Endothelial cell of umbilical vein (primary cell): Measurements from ENCODE around the gene ILF2. TPM values are rescaled to one million over a fixed set of nuclear protein-coding genes. Genes with fewer than 3 reads are reported as not detected.

Source experiments
- BruUV-seq: library from RNA; stranded (reverse); fragments of 400-500 nt; replicated peaks from 2 replicates; lab custom pipeline; 2021; lab: Mats Ljungman, UMichigan
- CTCF ChIA-PET: fragments of 300-600, 350-600 bp; sonication (Branson Sonifier 250); formaldehyde crosslinking; loops from one replicate; lab custom pipeline; 2021; ENCODE audit warnings: antibody characterized with exemption, inconsistent platforms; lab: Charles Lee
- POLR2A ChIA-PET: fragments of 300-600, 350-600 bp; sonication (Branson Sonifier 250); formaldehyde crosslinking; loops from one replicate; lab custom pipeline; 2021; ENCODE audit warnings: antibody characterized with exemption, inconsistent platforms; lab: Charles Lee
- DNase-seq: peaks from one replicate; pipeline ENCODE4 v3.0.0-alpha.2; 2011; ENCODE audit warnings: low read depth, low spot score
- FAIRE-seq: peaks from 2 replicates; lab custom pipeline; 2011; peaks lifted over from hg19 to GRCh38; lab: Jason Lieb, UNC
- H2AFZ ChIP-seq: 2 replicates; pipeline ENCODE4 v1.6.0; 2012; ENCODE audit warnings: low read depth, low read length, control low read depth, inconsistent platforms
- H3K27ac ChIP-seq: 2 replicates; pipeline ENCODE4 v1.5.1; 2011; ENCODE audit warnings: low read depth, mild to moderate bottlenecking, control low read depth, low read length, moderate library complexity; ENCODE audit not compliant: insufficient read depth
- H3K27me3 ChIP-seq, 2 experiments: 2 replicates each; pipeline versions ENCODE4 v1.6.0 to v1.6.1; 2011; ENCODE audit warnings: low read length in 2 of 2, mixed read lengths in 1 of 2; ENCODE audit not compliant: control insufficient read depth in 2 of 2, insufficient read depth in 2 of 2
- H3K36me3 ChIP-seq, 2 experiments: 2 replicates in 1 of 2; 3 replicates in 1 of 2; pipeline ENCODE4 v1.5.1; 2011; ENCODE audit warnings: low read length in 2 of 2, mild to moderate bottlenecking in 1 of 2, moderate library complexity in 1 of 2; ENCODE audit not compliant: control insufficient read depth in 2 of 2, insufficient read depth in 2 of 2; ENCODE audit errors: extremely low read depth in 1 of 2
- H3K4me1 ChIP-seq: 3 replicates; pipeline ENCODE4 v1.5.1; 2011; ENCODE audit warnings: mild to moderate bottlenecking, low read length; ENCODE audit not compliant: control insufficient read depth, insufficient read depth; ENCODE audit errors: extremely low read depth
- H3K4me2 ChIP-seq: 2 replicates; pipeline ENCODE4 v1.6.1; 2011; ENCODE audit warnings: low read length, control low read depth, mixed read lengths; ENCODE audit not compliant: insufficient read depth
- H3K4me3 ChIP-seq, 3 experiments: fragments of 200-600 bp in 1 of 3; sonication (generic), shearing (Covaris generic) in 1 of 3; replicated peaks in 1 of 3; 2 replicates each; pipeline ENCODE4 v1.5.1; 2011 to 2016; ENCODE audit warnings: control low read depth in 3 of 3, low read length in 3 of 3, mild to moderate bottlenecking in 2 of 3, inconsistent platforms in 1 of 3, low read depth in 1 of 3, moderate library complexity in 1 of 3; ENCODE audit not compliant: insufficient read depth in 1 of 3
- H3K79me2 ChIP-seq: 2 replicates; pipeline ENCODE4 v1.6.0; 2012; ENCODE audit warnings: low read length, inconsistent platforms; ENCODE audit not compliant: control insufficient read depth, insufficient read depth
- H3K9ac ChIP-seq: replicated peaks from 2 replicates; pipeline ENCODE3; 2011; ENCODE audit warnings: low read length, control low read depth; ENCODE audit not compliant: insufficient read depth; ENCODE audit errors: extremely low read depth
- H3K9me1 ChIP-seq: replicated peaks from 3 replicates; pipeline ENCODE4 v1.6.0; 2011; ENCODE audit warnings: mild to moderate bottlenecking, low read length; ENCODE audit not compliant: control insufficient read depth, insufficient read depth; ENCODE audit errors: extremely low read depth
- H3K9me3 ChIP-seq: replicated peaks from 2 replicates; pipeline ENCODE4 v1.5.1; 2012; ENCODE audit warnings: low read length, inconsistent platforms; ENCODE audit not compliant: control insufficient read depth, insufficient read depth
- H4K20me1 ChIP-seq: replicated peaks from 2 replicates; pipeline ENCODE3; 2011; ENCODE audit warnings: mild to moderate bottlenecking, low read length; ENCODE audit not compliant: control insufficient read depth, insufficient read depth; ENCODE audit errors: extremely low read depth
- FOS ChIP-seq: IDR thresholded peaks from 2 replicates; pipeline ENCODE4 v1.6.1; 2011; ENCODE audit warnings: mild to moderate bottlenecking, low read length, moderate library complexity, borderline replicate concordance; ENCODE audit not compliant: insufficient read depth
- JUN ChIP-seq: IDR thresholded peaks from 2 replicates; pipeline ENCODE4 v1.6.1; 2011; ENCODE audit warnings: borderline replicate concordance, low read depth; ENCODE audit not compliant: insufficient read length, insufficient read depth
- MAX ChIP-seq: IDR thresholded peaks from 2 replicates; pipeline ENCODE4 v1.6.1; 2011; ENCODE audit not compliant: insufficient read depth, insufficient read length
- POLR2A ChIP-seq: IDR thresholded peaks from 2 replicates; pipeline ENCODE4 v1.6.1; 2012; ENCODE audit warnings: low read depth, mild to moderate bottlenecking, control low read depth, low read length
- POLR2AphosphoS5 ChIP-seq: IDR thresholded peaks from 2 replicates; pipeline ENCODE4 v1.6.1; 2012; ENCODE audit warnings: low read depth, mild to moderate bottlenecking, control low read depth, low read length, moderate library complexity; ENCODE audit not compliant: insufficient read depth
- dilution Hi-C: fragments of 300-500 bp; cut with MboI; formaldehyde crosslinking; loops from one replicate; pipeline ENCODE4 v1.15.0; 2019; ENCODE audit warnings: low sequenced_read_pairs; ENCODE audit not compliant: extremely low pct_ligation_motif_present
- intact Hi-C: fragments of 100-400 bp; cut with micrococcal nuclease; formaldehyde crosslinking; loops from one replicate; pipeline ENCODE4 v1.10.0; 2022
- polyA plus RNA-seq, 4 experiments: library from polyadenylated mRNA; depleted of rRNA in 3 of 4; stranded (reverse) in 3 of 4; unstranded in 1 of 4; fragments of >200 nt; gene quantifications; 2 replicates each; pipeline versions ENCODE4 v1.2.1 to v1.2.3, GENCODE V29; 2011 to 2012; ENCODE audit warnings: missing spikeins in 1 of 4
- total RNA-seq: library from RNA; stranded (reverse); gene quantifications from 2 replicates; pipeline ENCODE4 v1.2.3, GENCODE V29; 2021
- TF ChIP-seq, protein P1 (sequence below), 2 donors: IDR thresholded peaks; 1 replicate in 1 of 2; 2 replicates in 1 of 2; pipeline ENCODE4 v1.5.1; 2011; ENCODE audit warnings: low read length in 2 of 2, mild to moderate bottlenecking in 2 of 2, moderate library complexity in 2 of 2, control low read depth in 1 of 2, inconsistent platforms in 1 of 2, low read depth in 1 of 2; ENCODE audit not compliant: insufficient read depth in 1 of 2; ENCODE audit errors: extremely low read depth in 1 of 2

The ILF2 gene
- total and polyA plus RNA-seq, 2 donors (not counting 3 experiments of a cell fraction or from before 2014, with no cell fraction given), result 271 to 303 TPM

DNA sequence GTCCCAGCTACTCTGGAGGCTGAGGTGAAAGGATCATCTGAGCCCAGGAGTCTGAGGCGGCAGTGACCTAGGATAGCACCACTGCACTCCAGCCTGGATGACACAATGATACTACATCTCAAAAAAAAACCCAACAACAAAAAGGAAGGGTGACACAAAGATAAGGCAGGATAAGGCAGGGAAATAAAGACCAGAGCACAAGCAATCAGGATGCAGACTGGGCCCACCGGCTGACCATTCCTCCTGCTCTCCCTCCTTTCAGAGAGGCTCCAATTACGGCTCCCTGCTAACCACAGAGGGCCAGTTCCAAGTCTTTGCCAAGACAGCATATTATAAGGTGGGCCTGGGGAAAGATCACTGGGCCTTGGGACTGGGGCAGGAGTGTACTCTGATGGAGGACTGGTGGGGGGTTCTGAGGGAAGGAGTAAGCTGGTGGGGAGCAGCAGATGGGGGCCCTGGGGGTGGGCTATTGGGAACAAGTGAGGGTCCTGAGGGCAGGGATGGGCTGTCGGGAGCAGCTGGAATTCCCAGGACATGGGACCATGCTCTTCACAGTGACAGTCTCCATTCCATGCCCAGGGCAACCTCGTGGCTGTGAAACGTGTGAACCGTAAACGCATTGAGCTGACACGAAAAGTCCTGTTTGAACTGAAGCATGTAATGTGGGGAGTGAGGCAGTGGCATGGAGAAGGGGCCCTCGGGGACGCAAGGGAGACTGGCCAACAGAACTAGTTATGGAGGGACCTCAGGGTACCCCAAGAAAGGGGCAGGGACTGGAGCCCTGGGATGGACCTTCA is 14.9 kb upstream of the ILF2 start:
- Histone ChIP-seq H3K79me2 (no peaks in the 10 kb centered on the region), H3K4me1 (no peaks in the 10 kb centered on the region), H3K4me2 (no peak overlapping the region), H3K4me3 (no peak overlapping the region), H3K9ac (no peak overlapping the region), H3K27ac (no peak overlapping the region), H3K9me3 (no peaks in the 10 kb centered on the region), H4K20me1 (no peaks in the 10 kb centered on the region), H3K36me3 (peaks cover 0 to 21% of the 10 kb centered on the region in 2 experiments), H3K27me3 (no peaks in the 10 kb centered on the region), H2AFZ (no peak overlapping the region), H3K9me1 (no peaks in the 10 kb centered on the region)
- intact Hi-C loops (no loop called here), dilution Hi-C loops (no loop called here)
- ChIA-PET CTCF (interaction anchor here (1.7 kb wide), 1 partner anchor 13 kb away, joined by 5 read pairs; no protein-coding TSS in a partner anchor), POLR2A (no interaction called here)
- FAIRE-seq (no peak), DNase-seq (no peak)
- TF ChIP-seq JUN, result no peak
- TF ChIP-seq, protein P1, sequence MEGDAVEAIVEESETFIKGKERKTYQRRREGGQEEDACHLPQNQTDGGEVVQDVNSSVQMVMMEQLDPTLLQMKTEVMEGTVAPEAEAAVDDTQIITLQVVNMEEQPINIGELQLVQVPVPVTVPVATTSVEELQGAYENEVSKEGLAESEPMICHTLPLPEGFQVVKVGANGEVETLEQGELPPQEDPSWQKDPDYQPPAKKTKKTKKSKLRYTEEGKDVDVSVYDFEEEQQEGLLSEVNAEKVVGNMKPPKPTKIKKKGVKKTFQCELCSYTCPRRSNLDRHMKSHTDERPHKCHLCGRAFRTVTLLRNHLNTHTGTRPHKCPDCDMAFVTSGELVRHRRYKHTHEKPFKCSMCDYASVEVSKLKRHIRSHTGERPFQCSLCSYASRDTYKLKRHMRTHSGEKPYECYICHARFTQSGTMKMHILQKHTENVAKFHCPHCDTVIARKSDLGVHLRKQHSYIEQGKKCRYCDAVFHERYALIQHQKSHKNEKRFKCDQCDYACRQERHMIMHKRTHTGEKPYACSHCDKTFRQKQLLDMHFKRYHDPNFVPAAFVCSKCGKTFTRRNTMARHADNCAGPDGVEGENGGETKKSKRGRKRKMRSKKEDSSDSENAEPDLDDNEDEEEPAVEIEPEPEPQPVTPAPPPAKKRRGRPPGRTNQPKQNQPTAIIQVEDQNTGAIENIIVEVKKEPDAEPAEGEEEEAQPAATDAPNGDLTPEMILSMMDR (IDR thresholded peaks at IDR 0.05; ENCODE audit: extremely low read depth in 1 of 2, insufficient read depth in 1 of 2, low read depth in 1 of 2, low read length in 2 of 2), result no peak
- BruUV-seq, result no TSS peak

GRCh38 chr1:153684892-153685291 is 14.1 kb upstream of the ILF2 start:
- Histone ChIP-seq H3K4me2 (no peak overlapping the region), H3K79me2 (no peaks in the 10 kb centered on the region), H2AFZ (no peak overlapping the region), H3K27me3 (peaks cover 0 to 4% of the 10 kb centered on the region in 2 experiments), H3K27ac (no peak overlapping the region), H3K4me3 (no peak overlapping the region), H3K9ac (no peak overlapping the region), H4K20me1 (no peaks in the 10 kb centered on the region), H3K4me1 (no peaks in the 10 kb centered on the region), H3K36me3 (peaks cover 0 to 21% of the 10 kb centered on the region in 2 experiments), H3K9me1 (no peaks in the 10 kb centered on the region), H3K9me3 (no peaks in the 10 kb centered on the region)
- intact Hi-C loops, result no loop called here
- POLR2A ChIA-PET, result no interaction called here
- TF ChIP-seq POLR2AphosphoS5 (no peak), FOS (no peak), MAX (no peak), POLR2A (no peak), JUN (no peak)
- TF ChIP-seq, protein P1 (IDR thresholded peaks at IDR 0.05; ENCODE audit: extremely low read depth in 1 of 2, insufficient read depth in 1 of 2, low read depth in 1 of 2, low read length in 2 of 2), result no peak
- DNase-seq, result no peak
- FAIRE-seq, result no peak
- CTCF ChIA-PET, result no interaction called here
- no TSS peak for BruUV-seq
- dilution Hi-C loops, result no loop called here
